Activated CD8-positive, alpha-beta memory T cell treated with anti-CD3 and anti-CD28 coated beads, Interleukin-2, amount 50 U/mL, for 48 hours (primary cell): ENCODE data around the gene DGKI.
"Not testable (repeated sequence)": the region's sequence is repeated elsewhere in the genome, so short reads cannot be mapped to it uniquely, and the experiment has no call there.

Experiments
- DNase-seq: peaks from one replicate; pipeline ENCODE4 v3.0.0-alpha.2; 2020

Gene DGKI

DNA sequence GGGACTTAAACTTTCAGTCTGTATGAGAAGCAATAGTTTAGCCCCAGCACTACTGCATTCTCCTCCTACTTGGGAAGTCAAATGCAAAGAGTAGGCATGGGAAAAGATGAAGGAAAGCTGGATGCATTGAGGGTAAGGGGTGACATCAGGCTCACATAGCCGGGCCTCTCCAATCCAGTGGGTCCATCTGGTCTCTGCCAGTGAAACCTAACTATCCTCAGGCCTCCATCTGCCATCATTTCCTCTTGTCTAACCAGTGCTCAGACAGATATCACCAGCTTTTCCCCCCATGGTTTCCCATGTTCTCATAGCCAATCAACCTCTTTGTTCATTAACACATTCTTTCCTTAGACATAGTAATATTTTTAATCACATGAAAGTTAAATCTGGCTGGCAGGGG lies 118.3 kb downstream of the DGKI start:
- DNase-seq: no peak

DNA sequence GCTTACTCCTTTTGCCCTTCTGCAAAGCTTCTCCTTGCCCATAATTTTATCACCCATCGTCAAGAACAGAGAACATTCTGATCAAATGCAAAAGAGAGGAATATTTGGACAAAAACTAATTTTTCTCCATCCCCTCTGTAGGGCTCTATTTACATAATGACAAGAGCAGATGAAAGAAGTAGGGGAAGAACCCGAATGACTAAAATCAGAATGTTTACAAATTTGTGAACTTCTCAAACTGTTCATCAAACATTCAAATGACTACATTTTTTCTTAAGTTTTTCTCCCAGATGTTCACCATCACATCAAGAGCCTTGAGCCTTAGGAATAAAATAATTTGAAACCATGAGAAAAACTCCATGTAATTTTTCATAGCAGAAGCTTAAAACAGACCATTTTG lies 119.4 kb downstream of the DGKI start:
- DNase-seq: no peak

DNA sequence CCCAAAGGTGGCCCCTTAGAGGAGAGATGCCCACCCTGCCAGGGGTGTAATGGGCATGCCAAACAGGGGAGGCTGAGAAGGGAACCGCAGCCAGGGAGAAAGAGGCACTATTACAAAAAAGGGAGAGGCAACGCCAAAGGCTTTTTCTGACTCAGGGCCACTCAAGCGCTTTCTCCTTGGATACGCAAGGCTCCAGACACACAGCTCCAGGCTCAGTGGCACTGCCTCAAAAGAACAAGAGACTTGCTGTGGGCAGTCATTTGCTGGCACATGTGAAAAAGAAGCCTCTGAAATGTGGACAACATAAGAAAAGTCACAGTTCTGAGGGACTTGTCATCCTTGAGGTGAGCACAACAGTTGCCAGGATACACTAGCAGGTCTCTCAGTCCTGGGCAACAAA lies 128.4 kb downstream of the DGKI start:
- DNase-seq: no peak

DNA sequence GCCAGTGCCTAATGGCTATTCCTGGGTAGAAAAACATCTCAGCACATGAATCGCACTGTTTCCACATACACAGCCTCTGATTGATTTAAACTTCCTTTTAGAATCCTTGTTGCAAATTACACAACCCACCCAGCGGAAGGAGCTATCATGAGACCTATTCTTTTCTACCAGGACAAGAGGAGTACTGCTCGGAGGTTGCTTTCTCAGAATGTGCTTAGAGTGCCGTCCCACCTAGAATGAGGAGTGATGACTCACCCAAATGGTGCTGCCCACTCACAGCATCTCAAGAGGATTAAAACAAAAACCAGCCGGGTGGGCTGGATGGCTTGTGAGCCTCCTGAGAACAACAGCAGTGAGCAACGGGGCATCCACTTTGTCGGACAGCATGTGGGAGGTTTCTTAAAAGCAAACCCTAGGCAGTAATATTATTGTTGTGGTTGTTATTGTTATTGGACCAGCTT lies 128.9 kb downstream of the DGKI start:
- no peak for DNase-seq

DNA sequence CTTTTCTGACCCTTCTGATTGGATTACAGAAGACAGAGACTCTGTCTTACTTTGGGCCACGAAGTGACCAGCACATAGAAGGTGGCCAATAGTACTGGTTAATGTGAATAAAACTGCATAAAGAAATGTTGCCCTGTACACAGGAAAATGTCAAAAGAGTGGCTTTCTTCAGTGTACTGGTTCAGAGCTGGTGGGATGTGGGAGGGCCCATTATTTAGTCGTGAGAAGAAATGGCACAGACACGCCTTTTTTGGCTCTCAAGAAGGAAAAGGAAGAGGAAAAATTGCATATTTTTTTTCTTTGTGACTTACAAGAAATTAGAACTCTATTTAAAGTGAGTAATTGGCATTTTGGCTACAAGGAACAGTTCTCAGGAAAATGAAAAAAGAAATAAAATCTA lies 129.7 kb downstream of the DGKI start:
- no peak for DNase-seq

DNA sequence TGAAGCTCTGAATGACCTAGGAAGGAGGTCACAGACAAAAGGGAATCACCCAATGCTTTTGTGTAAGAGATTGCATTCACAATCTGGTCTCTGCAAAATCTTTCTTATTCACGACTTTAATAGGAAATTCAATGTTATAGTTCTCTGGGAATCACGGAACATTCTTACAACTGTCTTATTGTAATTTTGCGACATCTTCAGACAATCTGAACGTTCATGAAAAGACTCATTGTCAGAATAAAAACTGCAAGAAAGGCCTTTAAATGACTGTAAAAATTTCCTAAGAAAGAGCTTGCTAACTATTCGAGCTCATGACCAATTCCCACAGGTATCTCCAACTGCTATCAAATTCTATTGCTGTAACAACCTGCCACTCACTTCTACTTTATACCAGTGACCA lies 130.7 kb downstream of the DGKI start:
- DNase-seq: no peak

DNA sequence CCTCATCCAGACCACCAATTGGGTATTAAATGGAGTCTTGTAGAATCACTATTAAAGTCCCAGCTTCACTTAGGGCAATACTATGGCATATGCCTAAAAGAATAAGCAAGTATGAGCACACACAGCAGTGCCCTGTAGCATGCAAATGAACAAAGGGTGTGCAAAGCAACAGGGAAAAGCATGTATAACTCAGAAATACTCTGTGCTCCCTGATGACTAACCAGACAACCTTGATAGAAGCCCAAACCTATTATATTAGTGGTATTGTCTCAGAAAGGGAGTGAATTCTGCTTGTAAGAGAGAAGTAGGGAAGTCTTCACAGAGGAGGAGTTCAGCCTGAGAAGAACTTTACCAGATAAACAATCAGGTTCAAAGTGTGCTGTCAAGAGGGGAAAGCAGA lies 131.2 kb downstream of the DGKI start:
- no peak for DNase-seq

DNA sequence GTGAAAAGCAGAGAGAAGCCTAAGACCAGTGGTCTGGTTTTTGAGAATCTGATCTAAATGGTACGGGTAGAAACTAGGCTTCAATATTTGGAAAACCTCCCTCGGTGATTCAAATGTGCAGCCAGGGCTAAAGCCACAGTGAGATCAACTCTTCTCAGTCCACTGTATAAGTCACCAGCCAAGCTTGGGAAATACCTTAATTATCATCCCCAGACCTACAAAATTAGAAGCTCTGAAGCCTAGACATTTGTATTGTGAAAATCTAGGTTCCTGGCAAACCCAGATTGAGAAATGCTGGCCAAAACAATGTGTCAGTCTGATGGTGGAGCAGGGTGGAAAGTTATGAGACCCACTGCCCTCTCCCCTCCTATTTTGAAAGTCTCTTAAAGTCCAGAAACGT lies 131.7 kb downstream of the DGKI start:
- no peak for DNase-seq

DNA sequence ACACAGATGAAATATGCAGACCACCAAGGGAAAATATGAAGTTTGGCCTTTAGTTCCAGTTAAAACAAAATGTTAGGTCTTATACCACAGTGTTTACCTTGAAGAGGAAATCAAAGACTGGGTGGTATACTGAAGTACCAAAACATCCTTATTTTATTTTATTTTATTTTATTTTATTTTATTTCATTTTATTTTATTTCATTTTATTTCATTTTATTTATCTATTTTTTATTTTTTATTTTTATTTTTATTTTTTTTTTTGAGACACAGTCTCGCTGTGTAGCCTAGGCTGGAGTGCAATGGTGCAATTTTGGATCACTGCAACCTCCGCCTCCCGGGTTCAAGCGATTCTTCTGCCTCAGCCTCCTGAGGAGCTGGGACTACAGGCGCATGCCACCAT lies 140.4 kb downstream of the DGKI start:
- DNase-seq: not testable (repeated sequence)

DNA sequence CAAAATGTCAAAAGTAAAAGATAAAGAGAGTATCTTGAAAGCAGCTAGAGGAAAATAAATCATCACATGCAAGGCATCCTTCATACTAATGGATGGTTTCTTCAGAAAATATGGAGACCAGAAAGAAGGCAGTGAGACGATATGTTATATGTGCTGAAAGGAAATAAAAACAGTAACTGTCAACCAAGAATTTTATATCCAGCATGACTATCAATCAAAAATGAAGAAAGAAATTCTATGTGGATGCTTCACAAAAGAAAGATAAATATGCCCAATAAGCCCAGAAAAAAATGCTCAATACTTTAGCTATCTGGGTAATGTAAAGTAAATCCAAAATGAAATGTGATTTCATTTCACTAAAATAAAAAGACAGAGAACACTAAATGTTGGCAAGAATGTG lies 142.1 kb downstream of the DGKI start:
- DNase-seq: no peak

DNA sequence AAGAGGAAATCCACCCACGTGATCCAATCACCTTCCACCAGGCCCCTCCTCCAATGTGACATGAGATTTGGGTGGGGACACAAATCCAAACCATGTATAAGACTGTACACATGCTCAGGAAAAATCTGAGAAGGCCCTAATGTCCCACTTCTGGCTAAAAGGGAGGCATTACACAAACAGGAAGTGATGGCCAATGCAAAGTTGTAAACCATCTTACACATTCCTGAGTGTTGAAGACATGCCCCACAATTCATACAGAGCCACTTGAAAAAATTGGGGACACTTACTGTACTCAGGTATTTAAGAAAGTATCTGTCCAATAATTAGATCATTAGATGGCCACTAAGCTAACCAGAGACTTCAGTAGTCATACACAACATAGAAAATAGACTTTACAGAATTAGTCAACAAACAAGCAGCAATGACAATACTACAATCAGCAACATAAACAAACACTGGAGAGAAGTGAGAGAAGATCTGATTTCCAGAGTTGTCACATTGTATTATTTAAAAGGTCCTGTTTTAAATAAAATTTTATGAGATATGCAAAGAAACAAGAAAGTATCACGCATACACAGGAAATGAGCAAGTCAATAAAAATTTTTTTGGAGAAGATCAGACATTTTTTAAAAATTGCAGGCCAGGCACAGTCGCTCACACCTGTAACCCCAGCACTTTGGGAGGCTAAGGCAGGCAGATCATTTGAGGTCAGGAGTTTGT lies 143.3 kb downstream of the DGKI start:
- DNase-seq: no peak

DNA sequence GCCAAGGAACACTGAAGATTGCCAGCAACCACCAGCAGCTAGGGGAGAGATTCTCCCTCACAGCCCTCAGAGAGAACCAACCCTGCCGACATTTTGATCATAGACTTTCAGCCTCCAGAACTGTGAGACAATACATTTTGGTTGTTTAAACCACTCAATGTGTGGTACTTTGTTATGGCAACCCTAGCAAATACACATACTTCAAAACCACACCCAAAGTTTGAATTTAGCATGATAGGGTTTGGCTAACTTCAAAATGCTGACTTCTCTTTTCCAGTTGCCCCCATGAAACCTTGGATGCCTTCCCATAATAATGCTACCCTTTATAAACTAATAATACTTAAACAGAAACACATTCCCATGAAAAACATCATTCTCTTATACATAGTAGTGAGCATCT lies 149.8 kb downstream of the DGKI start:
- no peak for DNase-seq

DNA sequence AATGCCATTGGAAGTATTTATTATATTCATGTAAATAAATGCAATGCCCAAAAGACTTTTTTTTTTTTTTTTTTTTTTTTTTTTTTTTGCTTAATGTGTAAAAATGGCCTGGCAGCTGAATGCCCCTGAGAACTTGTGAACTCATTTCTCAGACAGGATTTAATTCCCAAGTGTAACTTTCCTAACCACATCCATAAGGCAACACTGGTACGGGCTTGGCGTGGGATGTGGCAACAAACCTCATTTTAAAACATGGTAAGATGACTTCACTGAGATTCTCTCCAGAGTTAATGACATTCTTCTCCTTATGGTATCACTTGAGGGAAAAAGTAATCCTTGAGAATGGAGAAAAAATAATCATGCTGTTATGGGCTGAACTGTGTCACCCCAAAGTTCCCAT lies 150.4 kb downstream of the DGKI start:
- no peak for DNase-seq

DNA sequence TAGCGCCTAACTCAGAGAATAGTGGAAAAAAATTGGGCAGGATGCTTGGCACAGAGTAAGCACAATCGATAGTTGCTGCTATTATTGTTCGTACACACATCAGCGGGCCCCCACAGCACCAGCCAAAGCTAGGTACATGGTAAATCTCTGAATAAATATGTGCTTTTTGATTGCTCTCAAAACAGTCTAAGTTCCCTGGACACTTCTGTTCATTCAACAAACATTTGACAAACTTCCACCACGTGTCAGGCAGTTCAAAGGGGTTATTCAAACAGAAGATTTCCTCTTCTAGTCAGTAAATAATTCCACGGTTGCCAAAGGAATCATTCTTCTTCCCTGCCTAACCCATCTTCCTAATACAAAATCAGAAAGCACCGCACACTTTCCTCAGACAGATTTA lies 150.8 kb downstream of the DGKI start:
- DNase-seq: no peak

DNA sequence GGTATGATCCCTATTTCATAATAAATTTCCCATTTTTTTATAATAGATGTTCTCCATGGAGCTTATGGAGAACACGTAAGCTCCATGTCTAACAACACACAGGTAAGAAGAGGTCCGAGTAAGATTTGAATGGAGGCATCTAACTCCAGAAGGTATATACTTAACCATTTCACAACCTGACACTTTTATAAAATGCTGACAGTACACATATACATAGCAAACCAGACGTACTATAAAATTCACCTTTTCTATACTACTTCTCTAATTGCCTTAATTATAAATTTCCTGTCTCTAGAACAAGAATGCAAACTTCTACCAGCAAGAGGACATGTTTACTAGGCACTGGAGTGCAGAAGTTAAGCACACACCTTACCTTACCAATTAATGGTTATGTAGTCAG lies 151.3 kb downstream of the DGKI start:
- DNase-seq: no peak

DNA sequence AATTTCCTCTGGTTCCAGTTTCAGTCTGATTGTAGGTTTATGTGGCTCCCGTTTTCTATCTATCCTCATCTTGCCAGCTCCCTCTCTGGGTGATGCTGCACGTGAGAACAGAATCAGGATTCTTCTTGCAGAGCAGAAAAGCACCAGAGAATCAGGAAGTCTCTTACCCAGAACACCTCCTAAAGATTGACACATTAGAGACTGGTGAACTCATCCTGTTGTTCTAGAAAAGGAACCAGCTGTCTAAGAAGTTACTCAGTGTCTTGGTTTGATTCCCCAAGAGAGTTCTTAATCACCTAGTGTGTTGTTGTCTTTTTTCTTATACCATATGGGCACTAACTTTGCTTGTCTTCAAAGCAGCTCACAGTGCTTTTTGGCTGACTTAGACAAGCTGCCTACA lies 152.4 kb downstream of the DGKI start:
- no peak for DNase-seq

DNA sequence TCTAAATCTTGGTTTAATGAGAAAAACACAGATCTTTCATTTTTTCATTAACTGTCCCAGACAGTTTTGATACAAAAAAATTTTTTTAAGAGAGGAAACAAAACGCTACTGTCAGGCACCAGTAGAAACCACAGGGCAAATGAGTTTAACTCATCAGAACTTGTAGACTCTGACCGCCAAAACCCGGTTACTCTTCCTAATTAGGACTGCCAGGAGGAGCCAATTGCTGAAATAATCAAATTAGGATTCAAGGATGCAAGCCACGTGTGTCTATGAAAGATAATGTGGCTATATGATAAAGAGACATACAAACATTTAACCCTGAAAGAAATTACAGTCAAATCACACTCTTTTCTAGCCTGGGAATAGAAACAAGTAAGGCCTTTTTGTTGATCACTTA lies 154.4 kb downstream of the DGKI start:
- no peak for DNase-seq

DNA sequence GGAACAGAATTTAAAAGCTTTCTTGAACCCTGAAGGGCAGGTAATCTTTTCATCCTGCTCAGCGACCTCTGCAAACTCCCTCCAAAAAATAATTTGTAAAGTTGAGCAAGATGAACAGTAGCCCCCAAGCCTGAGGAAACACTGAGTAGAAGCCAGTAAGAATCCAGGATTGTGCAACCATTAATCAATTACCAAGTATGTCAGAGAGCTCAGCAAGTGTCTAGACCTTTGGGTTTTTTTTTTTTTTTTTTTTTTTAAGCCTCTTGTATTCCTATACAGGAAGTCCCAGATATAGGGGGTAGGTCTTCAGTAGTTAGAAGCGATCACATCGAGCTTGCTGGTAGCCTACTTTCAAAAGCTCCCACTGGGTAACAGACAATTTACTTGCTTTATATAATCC lies 155.2 kb downstream of the DGKI start:
- no peak for DNase-seq

DNA sequence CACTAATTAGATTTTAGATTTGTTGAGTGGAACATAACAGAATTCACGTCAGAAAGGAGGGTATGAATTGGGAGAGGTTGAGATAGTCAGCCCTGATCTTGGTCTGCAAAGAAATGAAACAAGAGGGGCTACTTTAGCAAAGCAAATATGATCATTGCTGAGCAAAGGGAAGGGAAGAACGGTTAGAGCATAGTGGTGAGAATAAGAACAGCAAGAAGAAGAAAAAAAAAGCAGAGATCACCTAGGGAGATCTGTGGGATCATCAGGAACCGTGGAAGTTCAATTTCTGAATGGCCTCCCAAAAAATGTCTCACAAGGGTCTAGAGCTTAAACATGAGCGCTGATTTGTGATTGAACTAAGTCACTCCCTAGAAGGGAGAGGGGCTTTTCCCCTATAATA lies 156.1 kb downstream of the DGKI start:
- DNase-seq: no peak

DNA sequence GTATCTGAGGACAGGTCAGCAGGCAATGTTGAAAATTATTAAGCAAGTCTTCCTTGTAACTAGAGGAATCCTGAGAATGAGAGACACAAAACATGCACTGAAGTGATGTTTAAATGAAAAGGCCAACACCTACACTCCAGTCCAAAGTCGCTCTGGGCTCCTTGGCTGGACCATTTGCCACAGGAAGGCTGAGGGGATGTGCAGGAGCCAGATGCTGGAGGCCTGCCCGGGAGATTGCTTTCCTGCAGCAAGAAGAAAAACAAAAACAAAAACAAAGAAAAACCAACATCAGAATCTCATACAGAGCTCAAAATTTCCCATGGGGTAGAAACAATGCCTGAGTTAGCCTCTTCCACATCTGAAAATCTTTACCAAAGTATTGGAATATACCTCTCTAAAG lies 157.0 kb downstream of the DGKI start:
- no peak for DNase-seq

DNA sequence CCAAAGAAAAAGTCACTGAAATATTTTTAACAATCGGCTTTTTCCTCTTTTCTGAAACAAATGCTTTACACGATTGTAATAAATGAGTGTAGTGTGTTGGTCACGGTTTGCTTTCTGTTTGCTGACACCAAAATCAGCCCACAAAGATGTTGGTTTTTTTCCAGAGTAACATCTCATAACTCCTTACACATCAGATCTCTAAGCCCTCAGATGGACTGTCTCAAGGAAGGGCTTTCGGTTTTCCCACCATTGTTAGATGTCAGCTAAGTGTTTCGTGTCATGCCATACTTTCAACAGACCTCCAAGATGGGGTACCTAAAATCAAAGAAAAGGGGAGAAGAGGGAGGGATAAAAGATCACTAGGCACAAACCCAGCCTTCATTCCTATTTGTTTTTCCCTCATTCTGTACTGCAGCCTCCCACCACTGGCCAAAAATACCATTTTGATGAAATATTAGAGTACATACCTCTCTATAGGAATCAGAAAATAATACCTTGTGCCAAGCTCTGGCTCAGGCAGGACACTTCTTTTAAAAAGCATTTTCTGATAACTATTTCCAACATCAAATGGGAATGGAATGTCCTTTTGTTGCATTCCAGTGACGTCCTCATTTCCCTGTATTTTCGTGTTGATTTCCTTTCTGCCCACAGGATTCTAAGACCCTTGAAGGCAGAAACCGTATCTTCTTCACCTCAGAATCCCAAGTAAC lies 159.1 kb downstream of the DGKI start:
- no peak for DNase-seq

DNA sequence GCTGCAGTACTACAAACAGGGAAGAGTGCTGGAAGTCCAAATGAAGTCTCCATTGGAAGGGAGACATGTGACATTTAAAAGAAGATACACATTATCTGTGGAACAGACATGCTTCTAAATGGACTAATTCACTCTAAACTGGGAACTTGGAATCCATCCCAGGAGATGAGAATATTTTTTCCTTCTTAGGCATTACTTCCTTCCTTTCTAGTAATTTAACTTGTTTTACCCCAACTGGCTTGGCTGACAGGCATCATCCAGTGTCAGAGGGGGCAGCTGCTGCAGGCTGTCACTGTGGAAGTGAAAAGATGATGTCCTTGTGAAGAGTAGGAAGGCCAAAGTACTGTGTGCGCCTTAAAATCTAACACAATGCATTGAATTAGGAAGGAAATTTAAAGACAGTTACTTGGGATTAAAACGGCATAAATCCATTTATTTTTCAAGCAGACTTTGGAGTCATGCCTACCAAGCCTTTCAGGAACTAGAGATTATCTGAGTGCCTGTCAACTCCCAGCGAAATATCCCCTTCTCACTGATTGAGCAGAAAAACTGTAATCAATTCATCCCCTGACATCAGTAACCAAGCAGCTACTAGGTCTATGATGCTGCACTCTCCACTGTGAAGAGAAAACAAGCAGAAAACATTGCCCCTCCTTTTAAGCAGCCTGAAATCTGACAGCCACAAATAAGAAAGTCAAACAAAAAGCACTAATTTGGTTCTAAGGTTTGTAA lies 161.2 kb downstream of the DGKI start:
- DNase-seq: no peak

DNA sequence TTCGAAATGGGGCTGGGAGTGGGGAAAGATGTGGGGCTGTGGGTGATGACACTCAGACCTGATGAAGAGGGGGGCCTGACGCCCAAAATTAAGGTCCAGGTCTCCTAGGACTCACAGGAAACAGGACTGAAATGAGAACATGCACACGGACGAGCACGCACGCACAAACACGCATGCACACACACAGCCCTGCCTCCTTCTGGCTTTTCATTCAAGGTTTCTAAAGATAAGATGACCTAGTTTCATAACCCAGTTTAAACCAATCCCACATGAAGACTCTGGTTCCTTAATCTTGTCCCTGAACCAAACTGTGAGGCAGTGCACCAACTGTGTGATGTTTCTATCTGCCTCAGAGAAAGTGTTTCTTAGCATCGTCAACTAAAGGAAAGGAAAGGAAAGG lies 162.0 kb downstream of the DGKI start:
- DNase-seq: no peak

DNA sequence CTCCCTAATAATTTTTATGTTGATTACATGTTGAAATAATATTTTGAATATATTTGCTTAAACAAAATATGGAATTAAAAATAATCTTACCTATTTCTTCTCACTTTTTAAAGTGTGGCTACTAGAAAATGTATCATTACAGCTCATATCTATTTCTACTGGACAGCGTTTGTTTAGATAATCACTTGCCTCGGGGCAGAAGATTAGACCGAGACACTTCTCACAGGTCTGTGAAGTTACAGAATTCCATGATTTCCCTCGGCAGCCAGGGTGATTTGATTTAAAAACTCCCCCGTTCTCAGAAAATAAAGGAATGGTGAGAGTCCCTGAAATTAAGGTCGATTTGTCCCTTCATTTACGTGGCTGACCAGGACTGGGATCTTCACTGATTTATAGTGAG lies 162.5 kb downstream of the DGKI start:
- no peak for DNase-seq
